ENCODE data around the gene SAMD13.
"Not testable (repeated sequence)": the region's sequence is repeated elsewhere in the genome, so short reads cannot be mapped to it uniquely, and the experiment has no call there.

Gene SAMD13

GRCh38 chr1:84287389-84287788 is 14.1 kb upstream of the SAMD13 start:
- DNase-seq = not testable (repeated sequence)

- no peak for DNase-seq
These were observed 12.2 kb upstream of the SAMD13 start for GRCh38 chr1:84289169-84289785.

DNA sequence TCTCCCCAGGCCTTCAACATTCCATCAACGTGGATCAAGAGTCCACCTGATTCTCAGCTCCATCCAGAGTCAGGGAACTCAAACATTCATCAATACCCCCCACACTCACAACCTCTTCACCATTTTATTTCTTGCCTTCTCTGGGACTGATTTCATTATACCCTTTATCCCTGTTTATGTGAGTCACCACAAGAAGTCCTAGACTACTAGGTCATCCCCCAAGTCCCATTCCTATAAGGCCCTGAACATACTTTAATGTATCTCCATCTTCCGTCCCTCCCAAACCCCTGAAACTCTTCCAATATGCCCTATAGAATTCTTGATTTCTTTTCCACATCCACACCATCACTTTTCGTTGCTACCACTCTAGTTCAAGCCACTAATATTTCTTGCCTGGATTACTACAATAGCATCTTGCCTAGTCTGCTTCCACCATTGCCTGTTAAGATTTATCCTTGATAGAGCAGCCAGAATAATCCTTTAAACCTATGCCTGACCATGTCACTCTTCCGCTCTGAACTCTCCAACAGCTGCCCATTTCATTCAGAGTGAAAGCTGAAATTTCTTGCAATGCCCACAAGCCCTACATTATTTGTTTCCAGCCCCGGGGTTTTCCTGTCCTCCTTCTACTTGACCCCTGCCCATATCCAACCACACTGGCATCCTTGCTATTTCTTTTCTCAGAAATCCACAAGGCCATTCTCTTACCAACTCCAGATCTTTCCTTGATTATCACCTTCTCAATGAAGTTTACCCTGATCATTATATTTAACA is 9.4 kb upstream of the SAMD13 start:
- no peak for DNase-seq

- no peak for DNase-seq
These were observed 7.7 kb upstream of the SAMD13 start for GRCh38 chr1:84293766-84294165.

DNA sequence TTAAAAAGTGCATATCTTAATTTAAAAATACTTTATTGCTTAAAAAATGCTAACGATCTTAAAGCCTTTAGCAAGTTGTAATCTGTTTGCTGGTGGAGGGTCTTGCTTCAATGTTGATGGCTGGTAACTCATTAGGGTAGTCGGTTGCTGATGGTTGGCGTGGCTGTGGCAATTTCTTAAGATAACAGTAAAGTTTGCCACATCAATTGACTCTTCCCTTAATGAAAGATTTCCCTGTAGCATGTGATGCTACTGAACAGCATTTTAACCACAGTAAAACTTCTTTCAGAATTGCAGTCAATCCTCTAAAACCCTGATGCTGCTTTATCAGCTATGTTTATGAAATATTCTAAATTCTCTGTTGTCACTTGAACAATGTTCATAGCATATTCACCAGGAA is 6.8 kb upstream of the SAMD13 start:
- DNase-seq = no peak

DNA sequence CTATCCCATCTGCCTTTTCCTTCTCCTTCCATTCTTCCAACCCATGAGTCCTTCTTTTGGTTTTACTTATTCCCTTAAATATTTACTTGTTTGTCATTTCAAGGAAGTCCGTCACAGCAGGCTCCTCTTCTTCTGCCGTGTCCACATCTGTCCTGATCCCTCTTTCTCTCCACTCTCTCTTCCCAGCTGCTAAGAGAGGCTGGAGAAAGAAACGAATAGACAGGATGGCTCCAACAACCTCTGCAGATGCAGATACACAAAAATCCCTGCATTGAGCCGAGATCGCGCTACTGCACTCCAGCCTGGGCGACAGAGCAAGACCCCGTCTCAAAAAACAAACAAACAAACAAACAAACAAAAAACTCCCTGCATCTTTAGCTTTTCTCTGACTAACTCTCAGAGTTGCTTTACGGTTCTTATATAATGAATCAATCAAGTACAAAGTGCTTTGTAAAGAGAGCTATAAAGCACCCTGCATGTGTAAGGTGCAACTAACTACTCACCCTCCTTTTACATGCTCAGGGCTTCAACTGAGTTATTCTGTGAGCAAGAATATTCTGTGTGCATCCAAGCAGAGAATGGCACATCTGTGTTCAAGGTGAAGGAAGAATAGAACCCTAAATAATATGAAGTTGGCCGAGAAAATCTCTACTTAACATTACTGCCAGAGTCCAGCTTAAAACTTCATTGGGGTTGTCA is 3.8 kb upstream of the SAMD13 start:
- DNase-seq = no peak

DNA sequence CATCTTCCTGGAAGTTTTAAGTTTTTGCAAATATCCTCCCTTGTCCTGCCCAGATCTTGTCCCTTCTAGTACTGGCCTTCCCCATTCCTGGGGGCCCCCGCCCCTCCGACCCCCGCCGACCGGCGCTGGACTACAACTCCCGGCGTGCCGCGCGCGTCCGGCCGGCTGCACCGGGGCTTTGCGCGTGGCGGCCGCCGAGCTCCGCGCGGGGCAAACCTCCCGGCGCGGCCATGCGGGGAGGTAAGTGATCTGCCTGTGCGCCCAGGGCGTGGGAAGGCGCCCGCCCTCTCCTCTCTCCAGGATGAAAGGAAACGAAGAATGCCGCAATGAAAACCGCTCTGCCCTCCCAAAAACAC is 3.2 kb upstream of the SAMD13 start:
- DNase-seq = peak; percentile 34

- DNase-seq = no peak
These were observed 2.6 kb upstream of the SAMD13 start for GRCh38 chr1:84298684-84299535.

DNA sequence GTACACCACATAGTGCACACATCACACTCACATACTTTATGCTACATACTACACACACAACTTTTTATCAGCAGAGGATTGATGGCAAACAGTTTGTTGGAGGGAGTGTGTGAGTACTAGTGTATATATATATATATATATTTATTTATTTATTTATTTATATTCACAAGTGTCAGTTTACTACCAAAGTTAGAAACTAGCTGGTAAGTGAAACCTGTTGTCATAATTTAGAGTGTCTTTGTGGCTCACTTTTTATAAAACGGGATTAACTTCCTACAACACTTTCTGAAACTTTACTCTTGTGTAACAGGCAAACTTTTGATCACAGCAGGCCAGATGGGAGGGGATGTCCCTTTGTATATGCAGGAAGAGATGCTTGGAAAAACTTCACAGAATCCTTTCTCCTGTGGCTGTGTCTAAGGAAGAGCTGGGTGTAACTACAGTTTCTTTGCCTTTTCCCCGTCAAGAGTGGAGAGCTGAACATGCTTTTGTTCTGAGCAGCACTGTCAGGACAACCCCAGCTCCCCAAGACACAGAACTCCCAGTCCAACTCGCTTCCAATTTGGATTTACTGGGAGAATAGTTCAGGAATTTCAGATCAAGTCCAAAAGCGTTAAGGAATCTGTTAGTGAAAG is 1.9 kb upstream of the SAMD13 start:
- no peak for DNase-seq

DNA sequence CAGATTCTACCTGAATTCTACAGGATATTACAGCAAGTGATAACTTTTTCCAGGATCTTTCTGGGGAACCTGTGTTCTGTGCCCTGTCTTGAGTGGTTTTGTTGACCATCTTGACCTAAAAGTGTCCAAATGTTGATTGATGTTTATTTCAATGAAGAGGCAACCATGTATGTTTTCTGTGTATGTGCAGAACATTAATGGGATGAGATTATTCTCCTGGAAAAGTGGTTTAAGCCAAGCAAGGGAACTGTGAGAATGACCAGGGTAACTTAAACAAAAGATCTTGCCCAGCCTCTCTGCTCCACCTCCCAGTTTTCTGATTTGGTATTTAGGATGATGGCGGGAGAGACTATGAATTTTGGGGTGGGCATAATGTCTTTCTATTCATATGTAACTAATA is 1.0 kb upstream of the SAMD13 start:
- no peak for DNase-seq

DNA sequence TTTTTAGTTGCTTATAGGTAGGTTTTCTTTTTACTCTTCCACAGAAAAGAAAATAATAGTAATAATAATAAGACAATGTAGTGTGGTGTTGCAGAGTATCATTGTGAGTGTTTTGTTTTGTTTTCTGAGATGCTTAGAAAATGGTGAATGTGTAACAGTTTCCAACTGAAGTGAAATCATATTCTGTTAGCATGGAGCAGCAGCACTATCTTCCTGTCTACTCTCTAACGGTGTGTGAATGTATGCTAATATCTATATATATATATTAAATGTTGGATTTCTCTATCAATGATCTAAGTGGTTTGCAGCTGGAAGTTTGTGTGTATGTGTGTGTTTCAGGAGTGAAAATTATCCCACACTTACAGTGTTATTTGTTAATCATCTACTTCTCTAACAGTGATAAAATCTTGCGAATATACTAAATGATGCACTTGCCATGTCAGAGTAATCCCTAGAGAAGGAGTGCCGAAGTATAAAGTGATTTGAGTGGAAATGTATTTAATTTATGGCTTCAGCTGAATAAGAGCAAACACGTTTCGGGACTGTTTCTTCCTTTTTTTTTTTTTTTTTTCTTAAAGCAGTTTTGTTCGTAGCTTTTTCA is 377 bp downstream of the SAMD13 start:
- DNase-seq = no peak

DNA sequence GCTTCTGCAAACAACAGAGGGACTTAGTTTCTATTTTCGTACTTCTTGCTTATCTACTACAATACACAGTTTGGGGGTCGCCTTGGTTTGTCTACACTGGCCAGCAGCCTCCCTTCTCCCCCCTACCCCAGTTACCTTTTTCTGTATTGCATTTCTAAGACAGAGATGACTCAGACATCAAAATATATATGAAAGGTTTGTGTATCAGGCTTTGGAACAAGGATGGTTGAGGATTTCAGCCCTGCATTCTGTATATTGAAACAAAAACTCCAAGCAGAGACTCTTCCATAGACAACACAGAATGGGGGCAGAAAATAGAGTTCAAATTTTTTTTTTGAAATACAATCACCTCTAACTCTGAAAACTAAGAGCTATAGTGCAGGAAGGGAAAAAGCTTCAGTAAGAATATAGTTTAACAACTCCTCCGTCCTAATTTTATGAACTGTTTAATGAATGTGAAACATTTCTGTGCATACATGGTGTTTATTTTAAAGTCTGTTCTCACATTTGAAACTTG is 1.9 kb downstream of the SAMD13 start:
- DNase-seq = no peak

GRCh38 chr1:84307398-84307797 is 5.9 kb downstream of the SAMD13 start:
- no peak for DNase-seq

DNA sequence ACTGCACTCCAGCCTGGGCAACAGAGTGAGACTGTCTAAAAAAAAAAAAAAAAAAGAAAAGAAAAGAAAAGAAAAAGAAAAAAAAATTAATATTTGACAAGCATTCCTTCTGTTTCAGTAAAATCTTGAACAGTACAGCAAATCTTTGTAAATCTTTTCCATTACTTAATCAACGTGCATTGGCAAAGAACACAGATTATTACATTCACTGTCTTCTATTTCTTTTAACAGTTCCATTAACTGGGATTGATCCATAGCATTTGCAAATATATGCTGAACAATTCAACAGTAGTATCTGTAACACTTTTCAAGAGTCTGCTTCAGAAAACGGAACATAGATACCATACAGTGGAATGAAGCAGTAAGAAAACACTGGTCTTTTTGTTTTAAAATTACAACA is 9.8 kb downstream of the SAMD13 start:
- DNase-seq = no peak

DNA sequence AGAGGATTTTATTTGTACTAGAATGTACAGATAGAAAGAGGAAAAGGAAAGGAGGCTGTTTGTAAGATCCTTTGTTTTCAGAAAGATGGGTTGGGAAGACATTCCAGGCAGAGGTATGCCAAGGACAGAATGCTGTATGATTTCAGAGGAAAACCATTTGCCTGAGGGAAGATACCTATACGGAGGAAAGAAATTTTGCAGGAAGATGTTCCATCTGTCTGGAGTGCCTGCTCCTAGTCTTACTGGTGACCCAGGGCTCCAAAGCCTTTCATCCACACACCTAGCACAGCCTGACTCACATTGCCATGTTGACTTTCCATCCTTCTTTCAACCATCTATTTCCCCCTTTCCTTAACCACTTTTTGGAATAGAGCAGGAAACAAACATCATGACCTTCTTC is 18.2 kb downstream of the SAMD13 start:
- DNase-seq = no peak

- no peak for DNase-seq
These were observed 26.3 kb downstream of the SAMD13 start for GRCh38 chr1:84327830-84328229.

- no peak for DNase-seq
These were observed 28.8 kb downstream of the SAMD13 start for GRCh38 chr1:84330125-84330984.

DNA sequence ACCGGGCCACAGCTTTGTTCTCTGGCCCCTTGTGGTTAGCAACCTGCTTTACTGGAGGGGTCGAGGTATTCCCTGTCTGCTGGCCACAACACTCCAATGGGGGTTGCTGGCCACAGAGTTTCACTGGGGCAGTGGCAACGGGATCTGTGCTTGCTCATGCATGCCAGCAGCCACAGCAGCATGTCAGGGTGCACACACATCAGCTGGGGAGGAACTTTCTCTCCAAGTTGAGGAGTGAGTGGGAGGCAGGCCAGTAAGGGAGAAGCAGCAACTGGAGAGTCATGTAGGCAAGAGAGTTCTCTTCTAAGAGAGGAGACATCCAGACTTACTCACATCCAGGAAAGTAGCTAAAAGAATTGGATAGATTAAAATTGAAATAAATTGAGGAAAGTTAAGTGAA is 38.0 kb downstream of the SAMD13 start:
- DNase-seq = no peak

DNA sequence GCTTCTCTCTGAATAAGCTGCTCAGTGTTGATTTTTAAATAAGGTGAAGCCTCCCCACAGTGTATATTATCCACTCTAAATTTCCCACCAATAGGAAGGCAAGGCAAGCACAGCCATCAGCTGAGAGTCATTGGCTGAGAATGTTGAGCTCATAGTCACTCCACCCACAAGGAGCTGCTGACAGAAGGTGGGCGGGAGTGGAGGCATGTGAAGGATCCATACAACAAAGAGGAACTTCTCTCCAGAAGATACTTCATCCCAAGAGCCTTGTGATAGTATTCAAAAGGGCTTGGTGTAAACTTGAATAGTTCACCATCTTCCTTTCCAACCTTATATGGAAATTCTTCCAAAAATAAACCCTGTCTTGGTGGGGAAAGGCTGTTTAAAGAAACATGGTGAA is 42.8 kb downstream of the SAMD13 start:
- no peak for DNase-seq

- DNase-seq = no peak
These were observed 43.7 kb downstream of the SAMD13 start for GRCh38 chr1:84345220-84345619.

DNA sequence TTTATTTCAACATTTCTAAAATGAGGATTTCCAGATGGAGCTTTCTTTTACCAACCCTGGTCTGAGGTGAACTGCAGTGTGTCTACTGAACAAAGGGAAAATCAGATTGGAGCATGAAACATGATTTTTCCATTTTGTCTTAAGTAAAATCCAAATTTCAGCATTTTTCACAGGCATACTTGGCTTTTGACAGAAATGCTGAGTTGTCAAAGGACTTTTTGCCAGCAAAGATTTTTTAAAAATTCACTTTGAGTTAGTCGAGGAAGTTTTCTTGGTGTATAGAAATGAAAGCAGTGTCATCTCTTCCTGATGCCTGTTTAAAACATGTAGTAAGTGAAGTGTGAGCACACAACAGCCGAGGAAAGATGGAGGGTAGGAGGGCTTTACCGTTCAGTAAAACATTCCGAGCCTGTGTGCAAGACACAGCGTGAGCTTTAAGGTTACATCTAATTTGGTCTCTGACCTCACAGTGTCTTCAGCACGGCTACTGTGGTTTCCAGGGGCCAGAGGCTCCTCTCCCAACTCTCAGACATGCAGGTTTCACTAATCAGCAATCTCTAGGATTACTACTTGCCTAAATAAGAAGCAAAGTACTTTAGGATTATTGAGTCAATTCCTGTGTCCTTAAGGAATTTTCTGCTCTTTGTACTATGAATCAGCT is 45.9 kb downstream of the SAMD13 start:
- no peak for DNase-seq

Measured in NK-92 treated with Interleukin-12 subunit alpha and Interleukin-12 subunit beta, amount 100 ng/mL, for 24 hours (cell line).